NCI-H2081 treated with DMSO at 0.1 percent for 48 hours (cell line): ENCODE results near the gene NCOA7.

Experiments
- DNase-seq: peaks from one replicate; lab custom pipeline; 2025; lab: John Stamatoyannopoulos, UW

NCOA7 gene, protein sequence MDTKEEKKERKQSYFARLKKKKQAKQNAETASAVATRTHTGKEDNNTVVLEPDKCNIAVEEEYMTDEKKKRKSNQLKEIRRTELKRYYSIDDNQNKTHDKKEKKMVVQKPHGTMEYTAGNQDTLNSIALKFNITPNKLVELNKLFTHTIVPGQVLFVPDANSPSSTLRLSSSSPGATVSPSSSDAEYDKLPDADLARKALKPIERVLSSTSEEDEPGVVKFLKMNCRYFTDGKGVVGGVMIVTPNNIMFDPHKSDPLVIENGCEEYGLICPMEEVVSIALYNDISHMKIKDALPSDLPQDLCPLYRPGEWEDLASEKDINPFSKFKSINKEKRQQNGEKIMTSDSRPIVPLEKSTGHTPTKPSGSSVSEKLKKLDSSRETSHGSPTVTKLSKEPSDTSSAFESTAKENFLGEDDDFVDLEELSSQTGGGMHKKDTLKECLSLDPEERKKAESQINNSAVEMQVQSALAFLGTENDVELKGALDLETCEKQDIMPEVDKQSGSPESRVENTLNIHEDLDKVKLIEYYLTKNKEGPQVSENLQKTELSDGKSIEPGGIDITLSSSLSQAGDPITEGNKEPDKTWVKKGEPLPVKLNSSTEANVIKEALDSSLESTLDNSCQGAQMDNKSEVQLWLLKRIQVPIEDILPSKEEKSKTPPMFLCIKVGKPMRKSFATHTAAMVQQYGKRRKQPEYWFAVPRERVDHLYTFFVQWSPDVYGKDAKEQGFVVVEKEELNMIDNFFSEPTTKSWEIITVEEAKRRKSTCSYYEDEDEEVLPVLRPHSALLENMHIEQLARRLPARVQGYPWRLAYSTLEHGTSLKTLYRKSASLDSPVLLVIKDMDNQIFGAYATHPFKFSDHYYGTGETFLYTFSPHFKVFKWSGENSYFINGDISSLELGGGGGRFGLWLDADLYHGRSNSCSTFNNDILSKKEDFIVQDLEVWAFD

GRCh38 chr6:125790358-125791150 lies at the start of gene NCOA7:
Gene NCOA7 (plus strand): TSS chr6:125790960. CDS start chr6:125815355, 24,395 bp downstream.
- DNase-seq: no peak

DNA sequence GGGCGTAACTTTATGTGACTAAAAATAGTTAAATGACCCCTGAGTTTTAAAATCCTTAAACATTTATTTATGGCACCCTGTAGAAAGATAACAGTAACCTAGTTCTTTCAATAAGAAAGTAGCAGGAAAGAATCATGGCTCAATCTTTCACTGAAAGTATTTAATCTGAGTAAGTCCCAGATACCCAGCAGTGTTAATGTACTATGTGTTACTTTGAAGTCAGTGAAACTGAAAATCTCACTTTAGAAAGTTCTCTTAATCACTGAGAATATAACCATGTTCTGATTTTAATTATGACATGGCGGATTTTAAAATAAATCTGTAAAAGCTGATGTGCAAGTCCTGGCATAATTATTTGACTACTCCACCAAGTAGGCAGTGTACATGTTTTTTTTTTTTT lies 49.4 kb upstream of the NCOA7 start:
- DNase-seq: no peak

- DNase-seq: no peak
Observed at GRCh38 chr6:125742024-125742423, 48.7 kb upstream of the NCOA7 start.

DNA sequence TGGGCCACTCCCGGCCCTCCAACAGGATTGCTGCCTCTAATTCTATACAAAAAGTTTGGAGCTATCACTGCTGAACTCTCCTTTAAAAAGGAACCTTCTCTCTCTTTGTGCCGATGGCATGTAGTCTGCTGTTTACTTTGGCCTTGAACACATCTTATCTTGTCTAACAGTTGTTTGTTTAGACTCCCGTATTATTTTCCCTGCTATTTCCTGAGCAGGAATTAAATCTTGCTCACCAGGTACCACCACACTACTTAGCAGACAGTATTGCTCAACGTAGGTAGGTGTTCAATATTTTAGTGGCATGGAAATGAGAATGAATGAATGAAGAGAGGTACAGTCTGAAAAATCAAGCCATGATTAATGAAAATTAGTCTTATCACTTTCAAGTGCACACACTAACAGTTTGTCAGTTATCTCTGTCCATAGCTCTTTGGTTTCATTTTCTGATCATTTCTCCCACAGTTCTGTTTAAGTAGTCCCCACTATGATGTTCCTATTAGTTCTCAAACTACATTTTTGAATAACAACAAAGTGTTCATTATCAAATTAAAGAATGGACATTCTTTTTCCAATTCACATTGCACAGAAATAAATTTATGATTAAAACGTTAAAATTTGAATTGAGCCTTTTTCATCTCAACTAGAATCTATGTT lies 48.2 kb upstream of the NCOA7 start:
- DNase-seq: no peak

- no peak for DNase-seq
Observed at GRCh38 chr6:125743604-125744003, 47.2 kb upstream of the NCOA7 start.

GRCh38 chr6:125745281-125746018 lies 45.3 kb upstream of the NCOA7 start:
- no peak for DNase-seq

GRCh38 chr6:125746019-125746414 lies 44.7 kb upstream of the NCOA7 start:
- no peak for DNase-seq

- no peak for DNase-seq
Observed at GRCh38 chr6:125746731-125747588, 43.8 kb upstream of the NCOA7 start.

GRCh38 chr6:125747589-125748405 lies 43.0 kb upstream of the NCOA7 start:
- DNase-seq: no peak

- no peak for DNase-seq
Observed at GRCh38 chr6:125748406-125749172, 42.2 kb upstream of the NCOA7 start.

GRCh38 chr6:125749173-125749864 lies 41.4 kb upstream of the NCOA7 start, which contains the start of gene HEY2:
Gene HEY2 (plus strand): TSS chr6:125749632. CDS start chr6:125749777, 145 bp downstream.
- DNase-seq: peak; percentile 32

DNA sequence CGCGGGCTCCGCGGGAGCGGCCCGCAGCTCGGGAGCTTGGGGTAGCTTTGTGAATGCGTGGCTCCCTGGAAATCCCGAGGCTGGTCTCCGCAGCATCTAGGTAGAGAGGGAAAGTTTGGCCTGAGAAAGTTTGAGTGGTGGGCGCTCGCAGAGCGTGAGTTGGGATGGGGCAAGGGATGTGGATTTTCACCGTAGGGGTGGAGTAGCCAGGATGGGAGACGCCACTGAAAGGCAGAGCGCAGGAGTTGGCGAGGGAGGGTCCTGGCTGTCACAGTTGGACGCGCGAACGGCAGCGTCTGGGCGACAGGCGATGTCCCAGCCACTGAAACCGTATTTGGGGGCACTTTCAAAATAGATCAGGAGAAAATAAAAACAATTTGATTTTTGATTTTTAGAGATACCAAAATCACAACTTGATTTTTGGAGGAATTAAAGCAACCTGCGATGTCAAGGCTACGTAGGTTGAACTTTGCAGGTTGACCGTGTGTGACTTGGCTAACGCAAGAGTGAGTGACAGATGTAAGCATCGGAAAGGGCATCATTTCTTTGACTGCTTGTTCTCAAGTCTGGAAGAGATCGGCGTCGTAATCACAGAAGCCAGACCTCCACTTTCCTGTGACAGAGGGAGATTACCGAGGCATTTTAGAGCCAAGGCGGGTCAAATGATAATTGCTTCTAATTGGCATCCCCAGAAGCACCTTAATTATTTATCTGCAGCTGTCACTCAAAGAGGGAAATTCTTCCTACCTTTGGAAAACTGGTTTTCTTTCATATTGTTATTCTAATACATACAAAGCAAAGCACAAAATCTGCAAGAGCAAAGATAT lies 40.7 kb upstream of the NCOA7 start:
- no peak for DNase-seq

DNA sequence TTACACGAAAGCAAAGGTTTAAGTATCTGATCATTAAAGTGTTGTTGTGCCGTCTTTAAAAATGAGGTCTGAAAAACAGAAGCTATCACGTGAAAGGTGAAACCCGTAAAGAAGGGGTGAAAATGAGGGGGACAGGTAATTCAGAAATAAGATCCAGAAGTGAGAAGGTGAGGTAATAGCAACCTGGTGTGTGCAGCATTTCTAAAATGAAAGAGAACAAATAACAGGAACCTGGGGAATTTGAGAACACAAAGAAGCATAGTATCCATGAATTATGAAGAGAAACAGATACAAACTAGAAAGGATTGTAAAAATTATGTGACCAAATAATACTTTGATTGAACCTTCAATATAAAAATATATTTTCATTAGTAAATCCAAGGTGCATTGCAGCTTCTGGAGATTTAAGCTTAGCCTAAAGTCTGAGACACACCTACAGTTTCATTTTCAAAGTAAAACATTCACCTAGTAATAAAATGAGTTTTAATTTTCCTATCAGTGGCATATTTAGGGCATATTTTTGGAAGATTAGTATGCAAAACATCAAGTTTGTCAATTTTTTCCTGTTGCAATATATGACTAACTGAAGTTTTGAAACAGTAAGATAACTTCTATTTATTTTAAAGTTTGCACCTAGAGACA lies 39.9 kb upstream of the NCOA7 start:
- DNase-seq: no peak

DNA sequence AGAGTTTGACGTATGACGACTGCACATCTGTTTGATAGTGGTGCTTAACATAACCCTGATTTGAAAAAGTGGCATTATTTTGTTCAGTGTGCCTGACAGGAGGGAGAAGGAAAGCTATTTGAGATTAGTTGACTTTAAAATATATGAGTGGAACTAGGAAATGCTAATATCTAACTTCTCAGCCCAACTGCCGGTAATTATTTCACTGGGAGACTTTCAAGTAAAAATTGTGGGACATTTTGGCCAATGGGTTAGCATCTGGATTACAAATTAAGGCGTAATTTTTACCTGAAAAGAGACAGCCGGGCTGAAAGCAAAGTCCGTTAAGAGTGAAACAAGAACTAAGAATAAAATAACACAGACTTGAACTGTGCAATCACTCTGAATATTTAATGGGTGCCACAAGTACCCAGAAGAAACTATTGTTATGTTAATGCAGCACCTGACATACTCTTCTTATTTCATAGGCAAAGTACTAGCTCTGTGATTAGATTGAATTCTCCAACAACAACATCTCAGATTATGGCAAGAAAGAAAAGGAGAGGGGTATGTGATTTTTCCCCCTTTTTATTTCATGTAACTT lies 39.3 kb upstream of the NCOA7 start:
- DNase-seq: no peak

GRCh38 chr6:125752773-125753172 lies 38.0 kb upstream of the NCOA7 start:
- no peak for DNase-seq
